ENCODE data around the gene UBN2.

The UBN2 gene

GRCh38 chr7:139355320-139355719 is 124.3 kb downstream of the UBN2 start:
- no peak for TF ChIP-seq CTCF (IDR thresholded peaks at IDR 0.05)
